GM19239 (cell line): ENCODE results near the gene SMIM20.
A peak's percentile ranks its signal among the peaks of the same experiment; 100 is the strongest.

ENCODE experiments used
- DNase-seq: peaks from one replicate; pipeline ENCODE4 v3.0.0; 2011; ENCODE audit warnings: low spot score; ENCODE audit not compliant: insufficient read length
- FAIRE-seq: peaks from 2 replicates; lab custom pipeline; 2011; peaks lifted over from hg19 to GRCh38; lab: Jason Lieb, UNC

The SMIM20 gene

DNA sequence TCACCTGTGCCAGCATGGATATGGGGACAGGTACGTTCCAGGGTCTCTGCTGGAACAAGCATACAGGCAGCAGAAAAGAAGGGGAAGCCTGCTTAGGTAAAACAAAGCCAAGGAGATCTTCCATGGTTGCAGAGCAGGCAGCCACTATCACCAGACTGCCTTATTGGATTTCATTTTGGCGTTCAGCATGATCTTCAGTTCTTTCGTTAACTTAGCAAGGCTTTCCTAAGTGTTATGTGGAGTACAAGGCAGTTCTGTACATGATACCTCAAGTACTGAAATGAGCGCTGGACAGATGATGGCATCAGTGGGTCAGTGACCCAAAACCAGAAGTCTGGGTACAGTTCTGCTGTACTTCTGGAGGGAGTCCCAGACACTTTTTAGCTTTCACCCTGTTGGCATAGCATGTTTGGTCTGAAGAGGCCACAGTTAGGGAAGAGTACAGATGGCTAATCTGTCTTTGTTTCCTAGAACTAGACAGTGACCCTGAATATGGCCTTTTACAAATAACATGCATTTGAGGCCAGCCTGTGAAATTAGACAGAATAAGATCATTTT is 8.9 kb downstream of the SMIM20 start:
- FAIRE-seq (no peak), DNase-seq (no peak)

DNA sequence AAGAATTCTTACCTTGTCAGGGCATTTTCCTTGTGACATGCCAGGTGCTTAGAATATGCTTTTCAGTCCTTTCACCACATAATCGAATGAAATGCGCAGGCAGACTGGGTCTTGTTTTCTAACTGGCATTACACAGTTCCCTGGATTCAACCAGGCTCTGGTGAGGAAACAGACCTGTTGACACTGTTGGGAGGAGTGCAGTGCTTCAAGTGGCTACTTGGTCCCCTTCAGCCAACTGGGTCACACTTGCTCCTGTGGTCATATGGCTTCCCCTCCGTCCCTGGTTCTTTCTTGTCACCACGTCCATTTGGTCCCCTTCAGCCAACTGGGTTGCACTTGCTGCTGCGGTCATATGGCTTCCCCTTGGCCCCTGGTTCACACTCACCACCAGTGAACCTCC is 9.7 kb downstream of the SMIM20 start:
- DNase-seq (no peak), FAIRE-seq (no peak)

DNA sequence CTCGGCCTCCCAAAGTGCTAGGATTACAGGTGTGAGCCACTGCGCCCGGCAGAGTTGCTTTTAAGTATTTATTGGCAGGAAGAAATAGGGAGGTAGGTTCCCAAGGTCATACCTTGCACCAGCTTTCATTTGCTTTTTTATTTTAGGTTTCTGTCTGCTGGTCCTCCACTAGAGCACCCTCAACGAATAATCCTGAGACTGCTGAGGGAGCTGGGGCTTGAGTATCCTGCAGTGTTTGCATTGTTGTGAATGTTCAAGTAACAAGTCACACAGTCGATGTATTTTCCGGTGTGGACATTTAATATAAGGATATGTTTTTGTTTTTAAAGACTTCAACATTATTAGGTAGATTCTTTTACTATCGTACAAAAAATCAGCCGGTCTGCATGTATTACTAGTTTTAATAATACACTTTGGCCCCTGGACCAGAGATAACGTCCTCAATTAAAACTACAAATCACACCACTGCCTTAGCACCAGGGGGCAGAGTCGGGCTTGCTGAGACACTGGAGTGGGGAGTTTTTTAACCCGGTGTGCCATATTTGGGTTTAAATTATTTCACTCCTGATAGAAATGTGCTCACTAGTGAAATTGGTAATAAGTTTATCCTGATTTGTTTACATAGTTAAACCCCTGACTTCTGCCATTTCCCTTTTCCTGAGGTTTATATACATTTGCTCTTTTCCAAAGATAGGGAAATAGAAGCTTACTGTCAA is 11.6 kb downstream of the SMIM20 start:
- no peak for FAIRE-seq

DNA sequence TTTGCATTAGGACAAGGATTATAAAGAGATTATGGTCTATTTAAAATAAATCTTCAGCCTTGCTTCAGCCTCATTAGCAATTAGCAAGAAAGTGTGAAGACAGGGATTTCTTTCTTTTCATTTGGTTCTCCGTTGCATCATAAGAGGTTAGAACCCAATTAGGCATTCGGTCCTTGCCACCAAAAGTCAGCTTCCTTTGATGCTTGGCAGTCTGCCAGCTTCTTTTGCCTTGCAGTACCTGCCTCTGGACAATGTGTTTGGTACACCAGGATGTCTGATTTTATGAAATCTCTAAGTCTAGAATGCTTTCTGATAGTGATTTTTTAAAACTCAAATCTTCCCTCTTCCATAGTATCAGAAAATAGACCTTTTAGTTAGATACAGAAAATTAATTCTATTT is 12.4 kb downstream of the SMIM20 start:
- DNase-seq, result no peak
- no peak for FAIRE-seq

More for the DNA sequence above, 11.6 kb downstream of the SMIM20 start:
- no peak for DNase-seq

DNA sequence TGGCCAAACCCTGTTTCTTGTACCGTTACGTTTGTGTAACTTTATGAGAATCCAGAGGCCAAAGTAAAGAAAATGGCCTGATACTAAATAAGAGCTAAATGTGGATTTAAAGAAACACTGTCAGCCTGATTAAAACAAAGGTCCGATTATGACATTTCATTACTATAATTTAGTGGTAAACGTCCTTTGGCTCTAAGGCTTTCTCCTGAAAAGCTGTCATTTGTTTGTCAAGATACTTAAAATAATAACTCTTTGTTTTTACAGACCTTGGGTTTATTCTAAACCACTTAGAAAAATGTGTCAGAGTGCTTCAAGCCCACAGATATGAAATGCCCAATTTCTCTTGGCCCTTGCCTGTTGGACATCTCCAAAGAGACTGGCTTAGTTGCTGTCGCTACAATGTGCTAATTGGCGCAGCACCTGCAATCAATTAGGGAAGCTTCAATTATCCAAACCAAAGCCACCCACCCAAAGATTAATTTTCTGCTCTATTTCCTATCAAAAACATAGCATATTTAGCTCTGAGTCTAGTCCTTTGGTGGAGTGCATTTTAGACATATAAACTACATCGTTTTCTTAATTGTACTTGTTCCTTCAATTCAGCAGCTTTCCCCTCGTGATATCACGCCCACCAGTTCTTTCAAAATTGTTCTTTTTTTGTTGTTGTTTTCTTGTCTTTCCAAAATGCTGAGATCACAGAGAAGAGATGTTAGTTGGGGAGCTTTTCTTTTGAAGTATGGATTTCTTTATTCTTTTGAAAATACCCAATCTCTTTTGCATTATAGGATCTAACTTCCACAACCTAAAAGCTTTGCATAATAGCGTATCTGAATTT is 13.6 kb downstream of the SMIM20 start:
- DNase-seq (no peak), FAIRE-seq (no peak)

DNA sequence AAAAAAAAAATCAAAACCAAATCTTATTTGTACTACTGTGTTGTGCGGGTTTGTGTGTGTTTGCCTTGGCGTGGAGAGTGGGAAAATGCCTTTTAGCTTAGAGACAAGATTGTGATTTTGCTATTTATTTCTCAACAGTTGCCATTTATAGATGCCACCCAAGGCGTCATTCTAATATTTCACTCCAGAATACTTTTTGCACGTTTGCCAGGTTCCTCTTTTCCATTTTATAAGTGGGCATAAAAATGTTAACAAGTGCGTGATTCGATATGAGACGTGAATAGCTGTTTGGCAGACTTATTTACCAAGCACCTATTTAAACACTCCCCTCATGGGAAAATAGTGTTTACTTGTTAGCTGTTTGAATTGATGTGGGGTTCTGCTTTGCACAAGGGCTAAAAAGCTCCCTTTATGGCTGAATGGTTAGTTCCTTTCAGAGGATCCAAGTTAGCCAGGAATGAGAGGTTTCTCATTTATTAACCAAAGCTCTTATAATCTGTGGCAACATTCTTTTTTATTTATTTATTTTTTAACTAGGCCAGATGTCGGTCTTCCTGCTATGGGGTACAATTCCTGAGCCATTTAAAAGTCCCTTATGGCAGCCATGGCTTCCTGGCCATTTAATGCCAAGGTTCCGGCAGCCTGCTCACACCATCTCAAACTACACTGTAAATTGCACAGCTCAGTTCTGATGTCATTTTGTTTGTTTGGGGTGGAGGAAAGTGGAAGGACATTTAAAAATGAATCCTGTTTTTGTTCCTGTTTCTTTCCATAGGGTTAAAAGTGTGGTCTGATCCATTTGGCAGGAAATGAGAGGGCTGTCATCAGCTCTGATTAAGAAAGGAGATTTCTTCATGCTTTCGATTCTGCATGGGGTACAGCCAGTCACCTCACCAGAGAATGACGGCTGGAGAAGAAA is 14.6 kb downstream of the SMIM20 start:
- FAIRE-seq (no peak), DNase-seq (no peak)

DNA sequence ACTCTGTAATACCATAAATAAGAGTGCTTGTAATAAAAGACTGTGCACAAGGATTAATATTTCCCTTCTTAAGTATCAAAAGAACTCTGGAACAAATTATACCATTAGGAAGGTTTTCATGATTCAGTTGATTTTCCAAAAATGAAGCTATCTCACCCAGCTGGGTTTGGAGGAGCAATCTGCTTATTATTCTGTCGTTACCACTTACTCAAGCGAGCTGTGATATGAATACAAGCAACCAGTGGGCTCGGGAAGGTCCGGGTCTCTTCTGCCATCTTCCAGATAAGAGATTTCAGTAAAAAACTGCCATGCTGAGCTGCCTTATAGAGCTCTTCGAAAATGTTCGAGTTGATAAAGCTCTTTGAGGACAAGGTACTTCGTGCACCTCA is 15.3 kb downstream of the SMIM20 start:
- DNase-seq (no peak), FAIRE-seq (no peak)

DNA sequence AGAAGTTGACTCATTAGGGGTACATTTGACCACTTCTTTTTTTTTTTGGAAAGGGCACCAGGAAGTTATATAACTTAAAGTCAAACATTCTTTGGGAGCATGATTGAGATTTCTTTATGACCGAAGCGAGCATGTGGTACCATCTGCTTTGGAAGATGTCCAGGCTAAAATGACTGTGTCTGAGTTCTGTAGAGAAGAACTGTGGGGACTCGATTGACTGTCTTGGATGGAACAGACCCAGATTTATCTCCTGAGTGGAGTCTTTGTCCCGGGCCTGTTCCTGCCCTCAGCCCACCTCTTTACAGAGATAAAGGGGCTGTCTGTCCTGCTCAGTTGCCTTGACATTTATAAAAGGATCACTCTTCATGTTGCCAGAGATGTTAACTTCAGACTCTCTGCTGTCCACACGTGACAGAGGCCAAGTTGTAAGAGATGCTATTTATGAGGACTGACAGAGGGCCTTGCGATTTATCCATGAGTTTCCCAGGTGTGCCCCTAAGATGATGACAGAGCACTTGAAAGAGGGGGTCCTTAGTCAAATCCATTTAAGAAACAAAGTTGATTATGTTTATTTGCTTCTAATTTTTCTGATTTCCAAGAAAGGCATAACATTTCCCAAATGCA is 16.8 kb downstream of the SMIM20 start:
- DNase-seq (no peak), FAIRE-seq (no peak)

DNA sequence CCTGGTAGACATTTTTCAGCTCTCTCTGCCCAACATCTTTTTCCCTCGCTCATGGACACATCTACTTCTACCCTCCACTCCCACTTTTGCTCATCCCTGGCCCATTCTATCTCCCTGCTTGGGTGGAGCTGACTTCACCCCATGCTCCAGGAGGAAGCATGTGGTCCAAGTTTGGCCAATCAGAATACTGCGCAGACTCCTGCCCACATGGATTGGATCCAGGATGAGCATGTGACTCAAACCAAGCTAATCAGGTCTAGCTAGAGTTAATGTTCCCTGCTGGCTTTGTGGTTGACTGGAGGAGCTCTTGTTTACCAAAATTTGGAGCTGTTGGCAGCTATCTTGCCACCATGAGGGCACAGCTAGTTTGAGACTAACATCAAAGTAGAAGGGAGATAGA is 22.7 kb downstream of the SMIM20 start:
- FAIRE-seq, result no peak

DNA sequence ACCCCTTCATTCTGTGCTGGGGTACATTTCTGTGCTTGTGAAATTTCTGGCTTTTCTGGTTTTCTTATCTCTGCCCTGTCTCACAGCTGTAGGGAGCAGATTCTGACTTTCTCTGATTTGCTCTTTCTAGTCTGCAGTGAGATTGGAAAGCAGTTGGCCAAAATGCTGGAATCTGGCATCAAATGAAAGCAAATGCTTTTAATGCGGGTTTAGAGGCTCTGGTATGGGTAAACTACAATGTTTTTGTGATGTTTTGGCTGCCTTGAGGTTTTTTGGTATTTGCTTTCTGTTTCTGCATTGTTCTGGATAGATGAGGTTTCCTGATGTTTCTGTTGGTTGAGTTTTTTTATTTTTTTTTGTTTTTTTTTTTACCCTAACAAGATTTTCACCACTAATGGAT is 23.8 kb downstream of the SMIM20 start:
- FAIRE-seq (peak; percentile 39), DNase-seq (no peak)

More for the DNA sequence above, 22.7 kb downstream of the SMIM20 start:
- DNase-seq, result no peak

DNA sequence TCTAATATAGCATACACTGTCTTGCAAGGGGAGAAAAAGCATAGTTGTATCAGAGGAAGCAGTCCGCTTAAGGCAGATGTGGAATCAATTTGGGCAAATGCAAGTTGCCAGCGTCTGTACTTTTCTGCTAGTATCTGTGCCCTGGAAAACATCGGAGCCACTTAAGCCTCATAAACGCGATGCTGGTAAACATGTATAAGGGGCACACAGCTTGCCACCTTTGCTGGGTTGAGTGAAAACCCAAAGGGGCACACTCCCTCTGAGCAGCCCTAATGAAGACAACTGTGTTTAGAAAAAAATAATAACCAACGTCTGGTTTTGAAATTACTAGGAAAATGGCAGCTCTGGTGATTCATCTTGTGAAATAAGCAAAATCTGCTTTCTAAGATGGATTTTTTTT is 24.3 kb downstream of the SMIM20 start:
- DNase-seq, result no peak
- FAIRE-seq, result no peak

DNA sequence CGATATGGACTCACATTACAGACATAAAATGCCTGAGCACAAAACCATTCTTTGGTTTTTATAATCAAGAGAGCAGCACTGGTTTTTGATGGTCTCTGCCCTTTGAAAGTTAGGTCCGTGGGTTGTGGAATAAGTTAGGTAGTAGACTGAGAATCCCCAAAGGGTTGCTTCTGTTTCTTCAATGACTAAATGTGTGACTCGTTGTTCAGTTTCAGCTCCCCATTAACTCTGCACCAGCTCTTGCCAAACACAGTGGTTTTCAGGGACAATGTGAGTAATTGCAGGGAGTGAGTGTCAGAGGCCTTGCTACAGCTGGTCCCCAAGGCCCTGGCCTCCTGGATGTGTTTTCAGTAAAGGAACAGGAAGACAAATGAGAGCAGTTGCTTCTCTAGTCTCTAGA is 24.8 kb downstream of the SMIM20 start:
- peak; percentile 88 for FAIRE-seq
- DNase-seq, result peak; percentile 24

DNA sequence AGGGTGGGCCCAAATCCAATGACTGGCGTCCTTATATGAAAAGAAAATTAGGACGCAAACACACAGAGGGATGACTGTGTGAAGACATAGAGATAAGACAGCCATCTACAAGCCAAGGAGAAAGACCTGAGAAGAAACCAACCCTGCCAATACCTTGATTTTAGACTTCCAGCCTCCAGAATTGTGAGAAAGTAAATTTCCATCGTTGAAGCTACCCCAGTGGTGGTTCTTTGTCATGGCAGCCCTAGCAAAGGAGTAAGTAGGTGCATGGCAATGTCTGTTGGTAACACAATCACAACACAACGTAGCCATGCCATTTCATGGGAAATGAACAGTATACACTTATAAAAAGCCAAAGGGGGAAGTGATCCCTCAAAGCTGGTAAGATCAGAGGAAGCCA is 25.3 kb downstream of the SMIM20 start:
- DNase-seq (no peak), FAIRE-seq (peak; percentile 48)

DNA sequence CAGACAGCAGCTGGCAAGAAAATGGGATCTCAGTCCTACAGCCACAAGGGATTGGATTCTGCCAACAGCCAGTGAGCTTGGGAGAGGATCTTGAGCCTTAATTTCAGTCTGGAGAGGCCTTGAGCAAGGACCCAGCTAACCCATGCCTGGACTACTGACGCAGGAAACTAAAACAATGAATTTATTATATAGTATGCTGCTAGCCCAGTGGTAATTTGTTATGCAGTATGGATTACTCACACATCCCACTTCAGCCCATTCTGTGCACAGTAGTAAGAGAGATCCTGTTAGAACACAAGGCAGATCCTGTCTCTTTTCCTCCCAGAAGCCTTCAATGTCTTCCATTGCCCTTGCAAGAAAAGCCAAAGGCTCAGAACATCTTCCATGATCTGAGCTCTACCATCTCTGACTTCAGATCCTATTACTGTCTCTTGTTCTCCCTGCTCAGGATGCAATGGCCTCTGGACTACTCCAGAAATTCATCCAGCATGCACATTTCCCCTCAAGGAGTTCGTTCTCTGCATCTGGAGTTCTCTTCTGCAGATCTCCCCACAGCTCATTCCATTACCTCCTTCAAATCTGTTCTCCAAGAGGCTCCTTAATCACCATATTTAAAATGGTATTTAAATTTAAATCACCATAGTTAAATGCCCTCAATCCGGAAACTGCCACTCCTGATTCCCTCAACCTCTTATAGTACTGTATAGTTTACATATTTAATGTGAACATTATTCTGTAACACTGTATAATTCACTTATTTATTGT is 27.6 kb downstream of the SMIM20 start:
- DNase-seq, result no peak
- no peak for FAIRE-seq

DNA sequence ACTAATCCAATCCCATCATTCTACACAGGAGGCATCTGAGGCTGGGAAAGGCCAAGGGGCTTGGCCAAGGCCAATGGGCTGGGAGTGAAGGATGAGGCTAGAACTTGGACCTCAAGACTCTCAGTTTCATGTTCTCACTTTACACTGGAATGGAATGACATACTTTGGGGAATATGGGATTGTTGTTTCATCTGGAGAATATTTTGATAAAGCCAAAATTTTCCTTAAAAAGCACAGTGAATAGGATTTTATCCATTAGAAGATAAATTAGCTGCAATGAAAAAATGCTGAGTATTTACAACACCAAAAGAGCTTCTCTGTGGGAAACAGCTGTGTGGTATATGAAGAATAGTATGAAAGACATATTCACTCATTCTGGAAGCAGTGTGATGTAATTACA is 29.3 kb downstream of the SMIM20 start:
- DNase-seq (no peak), FAIRE-seq (no peak)

DNA sequence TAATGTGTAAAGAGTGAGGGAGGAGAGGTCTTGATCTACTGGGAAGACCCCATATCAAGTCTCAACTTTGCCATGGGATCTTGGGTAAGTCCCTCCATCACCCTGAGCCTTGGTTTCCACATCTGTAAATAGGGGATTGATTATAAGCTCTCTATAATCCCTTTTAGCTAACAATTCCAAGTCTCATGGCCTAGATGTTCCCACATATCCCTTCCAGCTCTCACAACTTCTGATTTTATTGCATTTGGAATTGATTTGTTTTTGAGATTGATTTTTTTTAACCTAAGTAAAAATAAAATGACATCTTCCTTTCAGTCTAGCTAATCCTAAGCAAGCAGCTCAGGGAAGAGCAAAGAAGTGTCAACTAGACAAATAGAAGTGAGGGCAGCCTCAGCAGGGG is 29.8 kb downstream of the SMIM20 start:
- DNase-seq (no peak), FAIRE-seq (no peak)

DNA sequence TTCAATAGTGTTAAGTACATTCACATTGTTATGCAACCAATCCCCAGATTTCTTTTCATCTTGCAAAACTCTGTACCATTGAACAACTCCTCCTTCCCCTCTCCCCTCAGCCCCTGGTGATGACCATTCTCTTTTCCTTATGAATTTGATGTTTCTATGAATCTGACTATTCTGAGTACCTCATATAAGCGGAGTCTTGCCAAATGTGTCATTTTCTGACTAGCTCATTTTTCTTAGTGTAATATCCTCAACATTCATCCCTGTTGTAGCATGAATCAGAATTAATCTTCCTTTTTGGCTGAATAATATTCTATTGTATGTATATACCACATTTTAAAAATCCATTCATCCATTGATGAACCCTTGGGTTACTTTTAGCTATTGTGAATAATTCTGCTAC is 34.0 kb downstream of the SMIM20 start:
- FAIRE-seq, result no peak

DNA sequence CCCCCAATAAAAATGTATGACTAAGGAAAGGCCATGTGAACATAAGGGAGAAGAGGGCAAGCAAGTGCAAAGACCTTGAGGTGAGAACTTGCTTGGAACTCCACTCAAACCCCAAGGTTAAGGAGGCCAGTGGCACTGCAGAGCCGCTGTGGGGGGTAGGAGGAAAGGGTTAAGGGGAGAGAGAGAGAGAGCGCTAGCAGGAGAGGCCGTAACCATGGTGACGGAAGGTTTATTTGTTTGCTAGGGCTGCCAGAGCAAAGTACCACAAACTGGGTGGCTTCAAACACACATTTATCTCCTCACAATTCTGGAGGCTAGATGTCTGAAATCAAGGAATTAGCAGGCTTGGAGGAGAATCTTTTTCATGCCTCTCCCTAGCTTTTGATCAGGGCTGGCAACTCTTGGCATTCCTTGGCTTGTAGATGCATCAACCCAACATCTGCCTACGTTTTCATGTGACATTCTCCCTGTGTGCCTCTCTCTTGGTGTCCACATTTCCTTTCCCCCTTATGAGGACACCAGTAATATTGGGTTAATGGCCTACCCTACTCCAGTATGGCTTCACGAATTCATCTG is 35.2 kb downstream of the SMIM20 start:
- DNase-seq (no peak), FAIRE-seq (no peak)

More for the DNA sequence above, 34.0 kb downstream of the SMIM20 start:
- no peak for DNase-seq

DNA sequence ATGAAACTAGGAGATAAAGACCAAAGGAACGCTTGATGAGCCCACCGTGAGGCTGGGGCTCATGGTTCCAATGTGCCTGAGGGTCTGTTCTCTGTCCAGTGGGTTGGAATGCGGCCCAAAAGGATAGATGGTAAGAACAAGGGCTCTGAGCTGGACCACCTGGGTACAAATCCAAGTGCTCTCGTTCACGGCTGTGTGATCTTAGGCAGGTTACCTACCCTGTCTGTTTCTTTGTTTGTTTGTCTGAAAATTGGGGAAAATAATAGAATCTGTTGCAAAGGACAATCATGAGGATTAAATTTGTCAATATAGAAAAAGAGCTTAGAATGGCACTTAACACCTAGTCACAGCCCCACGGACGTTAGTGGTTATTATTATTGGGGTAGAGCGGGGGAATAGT is 36.0 kb downstream of the SMIM20 start:
- DNase-seq (no peak), FAIRE-seq (no peak)
